Esophagus squamous epithelium (tissue), 4 donors: ENCODE measurements around the gene SMARCE1.

ENCODE experiments used
- POLR2A ChIP-seq, 4 donors: fragments of 450-650 bp; IDR thresholded peaks; one replicate each; pipeline ENCODE4 v1.6.1; 2017; ENCODE audit warnings: antibody characterized with exemption in 4 of 4, mild to moderate bottlenecking in 4 of 4, moderate library complexity in 3 of 4
- TF ChIP-seq, protein P1 (sequence below), 6 experiments: fragments of 450-650 bp in 4 of 6; fragments of 200-600 bp in 2 of 6; sonication (generic) in 2 of 6; IDR thresholded peaks; one replicate each; pipeline ENCODE4 v1.5.1; 2016 to 2019; ENCODE audit warnings: antibody characterized with exemption in 6 of 6, mild to moderate bottlenecking in 4 of 6, moderate library complexity in 4 of 6

GRCh38 chr17:40678902-40679522 lies 31.4 kb upstream of the SMARCE1 start:
- TF ChIP-seq, protein P1, sequence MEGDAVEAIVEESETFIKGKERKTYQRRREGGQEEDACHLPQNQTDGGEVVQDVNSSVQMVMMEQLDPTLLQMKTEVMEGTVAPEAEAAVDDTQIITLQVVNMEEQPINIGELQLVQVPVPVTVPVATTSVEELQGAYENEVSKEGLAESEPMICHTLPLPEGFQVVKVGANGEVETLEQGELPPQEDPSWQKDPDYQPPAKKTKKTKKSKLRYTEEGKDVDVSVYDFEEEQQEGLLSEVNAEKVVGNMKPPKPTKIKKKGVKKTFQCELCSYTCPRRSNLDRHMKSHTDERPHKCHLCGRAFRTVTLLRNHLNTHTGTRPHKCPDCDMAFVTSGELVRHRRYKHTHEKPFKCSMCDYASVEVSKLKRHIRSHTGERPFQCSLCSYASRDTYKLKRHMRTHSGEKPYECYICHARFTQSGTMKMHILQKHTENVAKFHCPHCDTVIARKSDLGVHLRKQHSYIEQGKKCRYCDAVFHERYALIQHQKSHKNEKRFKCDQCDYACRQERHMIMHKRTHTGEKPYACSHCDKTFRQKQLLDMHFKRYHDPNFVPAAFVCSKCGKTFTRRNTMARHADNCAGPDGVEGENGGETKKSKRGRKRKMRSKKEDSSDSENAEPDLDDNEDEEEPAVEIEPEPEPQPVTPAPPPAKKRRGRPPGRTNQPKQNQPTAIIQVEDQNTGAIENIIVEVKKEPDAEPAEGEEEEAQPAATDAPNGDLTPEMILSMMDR (IDR thresholded peaks at IDR 0.05), result no peak
- no peak for TF ChIP-seq POLR2A (IDR thresholded peaks at IDR 0.05)
